HepG2 (cell line): ENCODE data around the gene MSMO1. TPM values are rescaled to one million over a fixed set of nuclear protein-coding genes. Genes with fewer than 3 reads are reported as not detected.

Experiments used
- FOSL2 ChIP-seq: sonication (generic); formaldehyde crosslinking; IDR thresholded peaks from 2 replicates; pipeline ENCODE4 v1.4.0; 2020; ENCODE audit warnings: missing genetic modification reagents
- FOXA3 ChIP-seq: IDR thresholded peaks from 2 replicates; pipeline ENCODE4 v1.6.1; 2016; ENCODE audit warnings: missing genetic modification reagents, missing compliant biosample characterization
- FOXK1 ChIP-seq: sonication (generic); formaldehyde crosslinking; IDR thresholded peaks from 2 replicates; pipeline ENCODE4 v1.4.0; 2020; ENCODE audit warnings: low read depth, missing genetic modification reagents, borderline replicate concordance
- FOXO1 ChIP-seq: sonication (generic); formaldehyde crosslinking; IDR thresholded peaks from 2 replicates; pipeline ENCODE4 v1.4.0; 2020; ENCODE audit warnings: missing genetic modification reagents
- GATAD1 ChIP-seq: IDR thresholded peaks from 2 replicates; pipeline ENCODE4 v1.6.1; 2016; ENCODE audit warnings: missing genetic modification reagents, missing compliant biosample characterization
- HNF1B ChIP-seq: sonication (generic); formaldehyde crosslinking; IDR thresholded peaks from 2 replicates; pipeline ENCODE4 v1.5.1; 2020; ENCODE audit warnings: mild to moderate bottlenecking, moderate library complexity, missing genetic modification reagents
- KAT8 ChIP-seq: IDR thresholded peaks from 2 replicates; pipeline ENCODE4 v1.6.1; 2016; ENCODE audit warnings: missing genetic modification reagents, missing compliant biosample characterization
- KDM3A ChIP-seq: IDR thresholded peaks from 2 replicates; pipeline ENCODE4 v1.6.1; 2018; ENCODE audit warnings: low read depth, missing compliant biosample characterization
- KLF9 ChIP-seq: IDR thresholded peaks from 2 replicates; pipeline ENCODE4 v1.6.1; 2016; ENCODE audit warnings: low read depth
- MAFG ChIP-seq: sonication (generic); formaldehyde crosslinking; IDR thresholded peaks from 2 replicates; pipeline ENCODE4 v1.5.1; 2020; ENCODE audit warnings: mild to moderate bottlenecking, missing genetic modification reagents
- RAD21 ChIP-seq: fragments of 450-650 bp; formaldehyde crosslinking; IDR thresholded peaks from 2 replicates; pipeline ENCODE4 v1.5.0; 2020; ENCODE audit warnings: mild to moderate bottlenecking
- SALL1 ChIP-seq: sonication (generic); formaldehyde crosslinking; IDR thresholded peaks from 2 replicates; pipeline ENCODE4 v1.8.0; 2022; ENCODE audit warnings: mild to moderate bottlenecking, missing genetic modification reagents
- SIX4 ChIP-seq: sonication (generic); formaldehyde crosslinking; IDR thresholded peaks from 2 replicates; pipeline ENCODE4 v1.4.0; 2020; ENCODE audit warnings: missing genetic modification reagents
- ZBTB38 ChIP-seq: sonication (generic); formaldehyde crosslinking; IDR thresholded peaks from 2 replicates; pipeline ENCODE4 v1.5.1; 2020; ENCODE audit warnings: mild to moderate bottlenecking, missing genetic modification reagents
- ZMYM3 ChIP-seq: sonication (generic); formaldehyde crosslinking; IDR thresholded peaks from 2 replicates; pipeline ENCODE4 v1.5.1; 2020; ENCODE audit warnings: mild to moderate bottlenecking, missing genetic modification reagents
- ZNF761 ChIP-seq: sonication (generic); formaldehyde crosslinking; conservative IDR thresholded peaks from 2 replicates; pipeline ENCODE4 v1.4.0; 2020; ENCODE audit warnings: mild to moderate bottlenecking, missing genetic modification reagents
- polyA plus RNA-seq, 8 experiments: library from polyadenylated mRNA; depleted of rRNA in 3 of 8; stranded (reverse) in 7 of 8; unstranded in 1 of 8; fragments of >200 nt; fragmentation: Illumina TruSeq in 4 of 8; extraction: Trizol in 4 of 8; gene quantifications; 2 replicates each; pipeline versions ENCODE4 v1.2.1 to v1.2.3, GENCODE V29; 2011 to 2016; ENCODE audit warnings: low read depth in 4 of 8, missing spikeins in 1 of 8, mixed read lengths in 1 of 8; ENCODE audit not compliant: insufficient read depth in 1 of 8
- total RNA-seq, 5 experiments: library from RNA; depleted of rRNA; stranded (reverse); fragments of >200 nt; fragmentation: Illumina TruSeq; extraction: Trizol; gene quantifications; 2 replicates each; pipeline ENCODE4 v1.2.3, GENCODE V29; 2016; ENCODE audit warnings: low read depth in 1 of 5
- TF ChIP-seq, protein P1 (sequence below): IDR thresholded peaks from 2 replicates; pipeline ENCODE4 v1.6.1; 2016; ENCODE audit warnings: missing genetic modification reagents, missing compliant biosample characterization
- TF ChIP-seq, protein P2 (sequence below): sonication (generic); formaldehyde crosslinking; IDR thresholded peaks from 2 replicates; pipeline ENCODE4 v1.8.1; 2023; ENCODE audit warnings: mild to moderate bottlenecking, moderate library complexity, missing genetic modification reagents
- TF ChIP-seq, protein P3 (sequence below): sonication (generic); formaldehyde crosslinking; IDR thresholded peaks from 2 replicates; pipeline ENCODE4 v1.5.0; 2020; ENCODE audit warnings: missing genetic modification reagents
- TF ChIP-seq, protein P4 (sequence below): sonication (generic); formaldehyde crosslinking; IDR thresholded peaks from 2 replicates; pipeline ENCODE4 v1.4.0; 2020; ENCODE audit warnings: missing genetic modification reagents
- TF ChIP-seq, protein P5 (sequence below): sonication (generic); formaldehyde crosslinking; IDR thresholded peaks from 2 replicates; pipeline ENCODE4 v1.8.0; 2022; ENCODE audit warnings: mild to moderate bottlenecking, missing genetic modification reagents; ENCODE audit not compliant: insufficient replicate concordance
- TF ChIP-seq, protein P6 (sequence below): sonication (generic); formaldehyde crosslinking; IDR thresholded peaks from 2 replicates; pipeline ENCODE4 v1.5.0; 2020; ENCODE audit warnings: missing genetic modification reagents

Gene MSMO1
- total and polyA plus RNA-seq, 2 of the 13 experiments (the other 11 are each of a cell fraction or from before 2014, with no cell fraction given) = 98.1 to 216 TPM

DNA sequence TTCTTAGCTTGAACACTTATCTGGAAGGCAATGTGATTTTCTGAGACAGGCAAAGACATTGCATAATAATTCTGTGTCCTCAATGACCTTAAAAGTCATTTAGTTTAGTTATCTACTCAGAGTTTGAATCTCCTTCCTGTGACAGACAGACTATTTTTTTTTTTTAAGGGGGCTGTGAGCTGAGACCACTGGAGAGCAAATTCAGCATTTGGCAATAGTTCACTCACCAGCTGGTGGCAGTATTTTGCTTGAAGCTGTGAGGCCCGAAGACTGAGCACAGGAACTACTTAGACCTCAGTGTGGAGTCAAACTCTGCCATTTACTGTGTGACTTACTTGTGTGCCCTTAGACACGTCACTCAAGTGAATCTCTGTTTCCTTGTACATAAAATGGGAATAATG lies 28.4 kb downstream of the MSMO1 start (continued):
- TF ChIP-seq, protein P1, sequence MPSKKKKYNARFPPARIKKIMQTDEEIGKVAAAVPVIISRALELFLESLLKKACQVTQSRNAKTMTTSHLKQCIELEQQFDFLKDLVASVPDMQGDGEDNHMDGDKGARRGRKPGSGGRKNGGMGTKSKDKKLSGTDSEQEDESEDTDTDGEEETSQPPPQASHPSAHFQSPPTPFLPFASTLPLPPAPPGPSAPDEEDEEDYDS (CRISPR knock-in tag) = no peak
- TF ChIP-seq ZBTB38 (CRISPR knock-in tag) = no peak
- no peak for TF ChIP-seq ZMYM3 (CRISPR knock-in tag)
- no peak for TF ChIP-seq FOXK1 (CRISPR knock-in tag)
- 0 out of 2 replicates have a peak, but pooled peaks have one; percentile 20 for TF ChIP-seq KDM3A (CRISPR knock-in tag)
- TF ChIP-seq RAD21 (CRISPR knock-in tag) = peak; percentile 77
- TF ChIP-seq, protein P2, sequence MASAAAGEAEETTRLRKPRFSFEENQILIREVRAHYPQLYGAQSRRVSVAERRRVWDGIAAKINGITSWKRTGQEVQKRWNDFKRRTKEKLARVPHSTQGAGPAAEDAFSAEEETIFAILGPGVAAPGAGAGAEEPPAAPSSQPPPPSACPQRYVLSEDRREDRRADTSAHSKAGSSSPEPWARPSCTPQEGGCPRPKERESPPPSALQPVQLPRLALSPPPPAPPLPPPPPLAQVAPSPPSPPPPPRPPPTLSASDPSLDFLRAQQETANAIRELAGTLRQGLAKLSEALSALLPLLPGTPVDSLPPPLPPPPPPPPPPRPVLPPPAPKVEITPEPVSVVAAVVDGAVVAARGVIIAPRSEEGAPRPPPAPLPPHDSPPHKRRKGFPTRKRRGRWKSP = no peak
- TF ChIP-seq KLF9 (CRISPR knock-in tag) = 0 out of 2 replicates have a peak, but pooled peaks have one; percentile 58
- TF ChIP-seq, protein P3, sequence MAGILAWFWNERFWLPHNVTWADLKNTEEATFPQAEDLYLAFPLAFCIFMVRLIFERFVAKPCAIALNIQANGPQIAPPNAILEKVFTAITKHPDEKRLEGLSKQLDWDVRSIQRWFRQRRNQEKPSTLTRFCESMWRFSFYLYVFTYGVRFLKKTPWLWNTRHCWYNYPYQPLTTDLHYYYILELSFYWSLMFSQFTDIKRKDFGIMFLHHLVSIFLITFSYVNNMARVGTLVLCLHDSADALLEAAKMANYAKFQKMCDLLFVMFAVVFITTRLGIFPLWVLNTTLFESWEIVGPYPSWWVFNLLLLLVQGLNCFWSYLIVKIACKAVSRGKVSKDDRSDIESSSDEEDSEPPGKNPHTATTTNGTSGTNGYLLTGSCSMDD = no peak
- peak; percentile 43; the same call in 1 of the 2 replicates for TF ChIP-seq KAT8 (CRISPR knock-in tag)
- TF ChIP-seq GATAD1 (CRISPR knock-in tag) = no peak
- TF ChIP-seq, protein P4, sequence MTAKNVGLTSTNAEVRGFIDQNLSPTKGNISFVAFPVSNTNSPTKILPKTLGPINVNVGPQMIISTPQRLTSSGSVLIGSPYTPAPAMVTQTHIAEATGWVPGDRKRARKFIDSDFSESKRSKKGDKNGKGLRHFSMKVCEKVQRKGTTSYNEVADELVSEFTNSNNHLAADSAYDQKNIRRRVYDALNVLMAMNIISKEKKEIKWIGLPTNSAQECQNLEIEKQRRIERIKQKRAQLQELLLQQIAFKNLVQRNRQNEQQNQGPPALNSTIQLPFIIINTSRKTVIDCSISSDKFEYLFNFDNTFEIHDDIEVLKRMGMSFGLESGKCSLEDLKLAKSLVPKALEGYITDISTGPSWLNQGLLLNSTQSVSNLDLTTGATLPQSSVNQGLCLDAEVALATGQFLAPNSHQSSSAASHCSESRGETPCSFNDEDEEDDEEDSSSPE = no peak
- TF ChIP-seq FOXO1 = no peak
- TF ChIP-seq FOSL2 = 0 out of 2 replicates have a peak, but pooled peaks have one; percentile 19
- TF ChIP-seq, protein P5, sequence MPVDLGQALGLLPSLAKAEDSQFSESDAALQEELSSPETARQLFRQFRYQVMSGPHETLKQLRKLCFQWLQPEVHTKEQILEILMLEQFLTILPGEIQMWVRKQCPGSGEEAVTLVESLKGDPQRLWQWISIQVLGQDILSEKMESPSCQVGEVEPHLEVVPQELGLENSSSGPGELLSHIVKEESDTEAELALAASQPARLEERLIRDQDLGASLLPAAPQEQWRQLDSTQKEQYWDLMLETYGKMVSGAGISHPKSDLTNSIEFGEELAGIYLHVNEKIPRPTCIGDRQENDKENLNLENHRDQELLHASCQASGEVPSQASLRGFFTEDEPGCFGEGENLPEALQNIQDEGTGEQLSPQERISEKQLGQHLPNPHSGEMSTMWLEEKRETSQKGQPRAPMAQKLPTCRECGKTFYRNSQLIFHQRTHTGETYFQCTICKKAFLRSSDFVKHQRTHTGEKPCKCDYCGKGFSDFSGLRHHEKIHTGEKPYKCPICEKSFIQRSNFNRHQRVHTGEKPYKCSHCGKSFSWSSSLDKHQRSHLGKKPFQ (CRISPR knock-in tag) = no peak
- TF ChIP-seq, protein P6, sequence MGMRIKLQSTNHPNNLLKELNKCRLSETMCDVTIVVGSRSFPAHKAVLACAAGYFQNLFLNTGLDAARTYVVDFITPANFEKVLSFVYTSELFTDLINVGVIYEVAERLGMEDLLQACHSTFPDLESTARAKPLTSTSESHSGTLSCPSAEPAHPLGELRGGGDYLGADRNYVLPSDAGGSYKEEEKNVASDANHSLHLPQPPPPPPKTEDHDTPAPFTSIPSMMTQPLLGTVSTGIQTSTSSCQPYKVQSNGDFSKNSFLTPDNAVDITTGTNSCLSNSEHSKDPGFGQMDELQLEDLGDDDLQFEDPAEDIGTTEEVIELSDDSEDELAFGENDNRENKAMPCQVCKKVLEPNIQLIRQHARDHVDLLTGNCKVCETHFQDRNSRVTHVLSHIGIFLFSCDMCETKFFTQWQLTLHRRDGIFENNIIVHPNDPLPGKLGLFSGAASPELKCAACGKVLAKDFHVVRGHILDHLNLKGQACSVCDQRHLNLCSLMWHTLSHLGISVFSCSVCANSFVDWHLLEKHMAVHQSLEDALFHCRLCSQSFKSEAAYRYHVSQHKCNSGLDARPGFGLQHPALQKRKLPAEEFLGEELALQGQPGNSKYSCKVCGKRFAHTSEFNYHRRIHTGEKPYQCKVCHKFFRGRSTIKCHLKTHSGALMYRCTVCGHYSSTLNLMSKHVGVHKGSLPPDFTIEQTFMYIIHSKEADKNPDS = no peak
- TF ChIP-seq MAFG = no peak
- TF ChIP-seq SALL1 (CRISPR knock-in tag) = no peak; the same call in 1 of the 2 replicates
- no peak for TF ChIP-seq SIX4 (CRISPR knock-in tag)
- no peak for TF ChIP-seq ZNF761 (CRISPR knock-in tag)
- TF ChIP-seq FOXA3 (CRISPR knock-in tag) = 0 out of 2 replicates have a peak, but pooled peaks have one; percentile 11
- TF ChIP-seq HNF1B (CRISPR knock-in tag) = no peak
